PFSK-1 (cell line): ENCODE results near the gene GNB1.

ENCODE experiments used
- FOXP2 ChIP-seq: optimal IDR thresholded peaks from 2 replicates; pipeline ENCODE3; 2011; ENCODE audit warnings: borderline replicate concordance, control low read depth, inconsistent platforms; ENCODE audit not compliant: insufficient read depth; ENCODE audit errors: extremely low read length, extremely low read depth
- POLR2AphosphoS5 ChIP-seq: IDR thresholded peaks from 2 replicates; pipeline ENCODE4 v1.6.1; 2012; ENCODE audit warnings: low read depth, mild to moderate bottlenecking, control low read depth, low read length, moderate library complexity
- REST ChIP-seq, 2 experiments: IDR thresholded peaks; 2 replicates each; pipeline versions ENCODE4 v1.6.1 to v1.8.0; 2011 to 2012; ENCODE audit warnings: low read depth in 2 of 2, low read length in 2 of 2, control low read depth in 1 of 2, inconsistent platforms in 1 of 2, mild to moderate bottlenecking in 1 of 2, moderate library complexity in 1 of 2; ENCODE audit not compliant: insufficient read depth in 1 of 2
- SIN3A ChIP-seq: IDR thresholded peaks from 2 replicates; pipeline ENCODE4 v1.6.1; 2012; ENCODE audit warnings: mild to moderate bottlenecking, low read length, moderate library complexity, borderline replicate concordance; ENCODE audit not compliant: insufficient read depth
- TAF1 ChIP-seq: IDR thresholded peaks from 2 replicates; pipeline ENCODE4 v1.6.1; 2012; ENCODE audit warnings: low read length, control low read depth, borderline replicate concordance; ENCODE audit not compliant: insufficient read depth

Gene GNB1

DNA sequence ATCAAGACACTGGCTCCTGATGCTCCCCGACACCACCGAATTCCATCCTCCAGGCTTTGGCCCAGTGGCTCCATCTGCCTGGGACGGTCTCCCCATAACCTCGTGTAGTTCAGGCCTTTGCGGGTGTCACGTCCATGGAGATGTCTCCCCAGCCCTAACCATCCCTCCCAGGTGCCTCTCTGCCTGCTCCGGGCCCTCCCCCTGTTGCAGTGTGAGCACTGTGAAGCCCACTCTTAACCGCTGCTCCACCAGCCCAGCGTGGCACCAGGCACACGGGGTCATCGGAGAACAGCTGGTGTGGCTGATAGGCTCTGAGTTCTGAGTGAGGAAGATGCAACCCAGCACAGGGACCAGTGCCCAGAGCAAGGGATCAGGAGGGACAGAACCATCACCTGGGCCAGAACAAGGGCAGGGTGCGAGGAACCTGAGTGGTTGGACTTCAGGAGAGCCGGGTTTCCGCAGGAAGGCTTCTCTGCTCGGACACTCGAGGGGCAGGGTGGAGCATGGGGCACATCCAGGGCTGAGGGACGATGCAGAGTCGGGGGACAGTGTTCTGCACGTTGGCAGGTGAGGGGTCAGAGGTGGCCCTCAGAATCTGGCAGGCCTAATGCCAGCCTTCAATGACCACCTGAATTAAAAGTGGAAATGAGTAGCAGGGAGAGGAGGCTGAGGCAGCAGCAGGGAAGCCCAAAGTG lies 2.6 kb upstream of the GNB1 start:
- TF ChIP-seq TAF1 (no peak), REST (IDR thresholded peaks at IDR 0.05; ENCODE audit: insufficient read depth in 1 of 2, low read depth in 2 of 2, low read length in 2 of 2) (no peak), FOXP2 (no peak), SIN3A (no peak), POLR2AphosphoS5 (no peak)

GRCh38 chr1:1892763-1893120 lies 1.9 kb upstream of the GNB1 start:
- no peak for TF ChIP-seq REST (IDR thresholded peaks at IDR 0.05; ENCODE audit: insufficient read depth in 1 of 2, low read depth in 2 of 2, low read length in 2 of 2)
- no peak for TF ChIP-seq FOXP2
- TF ChIP-seq TAF1: no peak
- TF ChIP-seq POLR2AphosphoS5: no peak
- TF ChIP-seq SIN3A: no peak

- TF ChIP-seq TAF1 (no peak), POLR2AphosphoS5 (no peak), FOXP2 (no peak), REST (IDR thresholded peaks at IDR 0.05; ENCODE audit: insufficient read depth in 1 of 2, low read depth in 2 of 2, low read length in 2 of 2) (no peak), SIN3A (no peak)
These were observed 1.3 kb upstream of the GNB1 start for GRCh38 chr1:1892079-1892762.

- TF ChIP-seq TAF1 (no peak), POLR2AphosphoS5 (no peak; the same call in 1 of the 2 replicates), SIN3A (no peak), REST (IDR thresholded peaks at IDR 0.05; ENCODE audit: insufficient read depth in 1 of 2, low read depth in 2 of 2, low read length in 2 of 2) (no peak), FOXP2 (no peak)
These were observed 627 bp upstream of the GNB1 start for GRCh38 chr1:1891349-1892078.
